Thyroid gland (tissue), 4 donors: ENCODE data around the gene FBXO3. TPM values are rescaled to one million over a fixed set of nuclear protein-coding genes. Genes with fewer than 3 reads are reported as not detected.

Experiments
- DNase-seq, 2 donors: peaks; one replicate each; pipeline ENCODE4 v3.0.0-alpha.2; 2019
- H3K27ac ChIP-seq, 3 donors: fragments of 200-600 bp; sonication (generic); 1 replicate in 2 of 3; 2 replicates in 1 of 3; pipeline ENCODE4 v1.5.1; 2016 to 2019; ENCODE audit warnings: mild to moderate bottlenecking in 1 of 3, moderate library complexity in 1 of 3
- H3K27me3 ChIP-seq: fragments of 200-600 bp; sonication (generic); one replicate; pipeline ENCODE4 v1.5.1; 2019
- H3K36me3 ChIP-seq, 2 donors: fragments of 200-600 bp; sonication (generic); one replicate each; pipeline ENCODE4 v1.5.1; 2016 to 2019
- H3K4me1 ChIP-seq, 2 donors: fragments of 200-600 bp; sonication (generic); one replicate each; pipeline ENCODE4 v1.5.1; 2017 to 2019
- H3K4me3 ChIP-seq, 3 donors: fragments of 200-600 bp; sonication (generic); replicated peaks in 1 of 3; 1 replicate in 2 of 3; 2 replicates in 1 of 3; pipeline ENCODE4 v1.5.1; 2016; ENCODE audit warnings: mild to moderate bottlenecking in 1 of 3
- H3K9me3 ChIP-seq: fragments of 200-600 bp; sonication (generic); one replicate; pipeline ENCODE4 v1.5.1; 2017
- CTCF ChIP-seq, 6 experiments: fragments of 200-600 bp in 3 of 6; fragments of 450-650 bp in 3 of 6; sonication (generic) in 3 of 6; IDR thresholded peaks; one replicate each; pipeline ENCODE4 v1.5.1; 2016 to 2019; ENCODE audit warnings: antibody characterized with exemption in 6 of 6, mild to moderate bottlenecking in 2 of 6, inconsistent platforms in 1 of 6, moderate library complexity in 1 of 6
- POLR2A ChIP-seq, 2 donors: fragments of 450-650 bp; IDR thresholded peaks; one replicate each; pipeline ENCODE4 v1.6.1; 2017; ENCODE audit warnings: antibody characterized with exemption in 2 of 2, mild to moderate bottlenecking in 2 of 2, moderate library complexity in 1 of 2
- WGBS, 2 donors: methylation state at CpG; one replicate each; pipeline ENCODE4 v1.1.5; 2017; 5-methylcytosine and 5-hydroxymethylcytosine counted together
- intact Hi-C: fragments of 100-400 bp; cut with DNase I; formaldehyde crosslinking; loops from one replicate; pipeline ENCODE4 v1.15.1; 2023
- total RNA-seq, 4 donors: library from RNA; depleted of rRNA; stranded (reverse); fragments of >200 nt; gene quantifications; one replicate each; pipeline ENCODE4 v1.2.3, GENCODE V29; 2016

FBXO3 gene
- total RNA-seq, 4 donors from 2014 or later = 55.8 to 82.0 (median 57.7) TPM

DNA sequence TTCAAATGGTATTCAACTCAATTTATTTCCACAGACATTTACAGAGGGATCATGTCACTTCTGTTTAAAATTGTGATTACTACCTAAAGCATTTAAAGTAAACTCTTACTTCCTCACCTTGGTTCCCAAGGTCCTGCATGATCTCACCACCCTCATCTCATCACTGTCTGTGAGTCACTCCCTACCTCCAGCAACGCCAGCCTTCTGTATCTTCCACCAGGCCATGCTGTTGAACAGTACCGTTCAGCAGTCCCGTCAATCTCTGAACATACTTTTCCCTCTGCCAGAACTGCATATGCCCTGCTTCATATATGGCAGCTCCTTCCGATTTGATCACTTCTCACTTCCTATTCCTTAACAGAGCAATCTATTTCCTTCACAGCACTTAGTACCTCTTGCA is 2.0 kb downstream of the FBXO3 start:
- 92 to 93% methylated on average over 4 of the region's 4 CpGs for WGBS, 2 donors
- Histone ChIP-seq H3K27ac (no peak overlapping the region), H3K9me3 (no peaks in the 10 kb centered on the region), H3K4me1 (peaks cover 0 to 23% of the 10 kb centered on the region in 2 donors), H3K36me3 (peaks cover 0 to 12% of the 10 kb centered on the region in 2 donors), H3K27me3 (no peaks in the 10 kb centered on the region), H3K4me3 (no peak overlapping the region)
- DNase-seq = no peak
- intact Hi-C loops = no loop called here
- no peak for TF ChIP-seq POLR2A (IDR thresholded peaks at IDR 0.05)
- TF ChIP-seq CTCF (IDR thresholded peaks at IDR 0.05) = no peak

DNA sequence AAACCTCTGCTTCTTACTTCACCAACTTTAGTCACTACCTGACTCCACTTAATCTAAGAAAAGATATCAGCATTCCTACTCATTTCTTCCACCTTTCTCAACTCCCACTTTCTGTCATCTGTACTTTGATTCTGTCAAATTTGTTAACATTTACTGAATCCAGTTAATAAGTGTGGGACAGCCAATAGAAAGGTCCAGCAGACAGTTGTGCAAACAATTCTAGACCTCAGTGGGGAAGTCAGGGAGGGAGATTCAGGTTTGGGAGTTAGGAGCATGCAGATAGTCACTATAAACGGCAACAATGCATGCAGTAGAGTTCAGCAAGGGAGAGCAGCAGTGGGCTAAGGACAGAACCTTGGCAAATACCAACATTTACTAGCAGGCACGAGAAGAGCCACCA is 4.1 kb downstream of the FBXO3 start:
- no peak for DNase-seq
- intact Hi-C loops = no loop called here
- peaks cover 0 to 19% of the 10 kb centered on the region in 2 donors for H3K4me1 ChIP-seq
- H3K27ac ChIP-seq = no peak overlapping the region
- H3K27me3 ChIP-seq = no peaks in the 10 kb centered on the region
- H3K9me3 ChIP-seq = no peaks in the 10 kb centered on the region
- no peak for TF ChIP-seq CTCF (IDR thresholded peaks at IDR 0.05)
- TF ChIP-seq POLR2A (IDR thresholded peaks at IDR 0.05) = no peak
- no peak overlapping the region for H3K4me3 ChIP-seq
- peaks cover 6 to 24% of the 10 kb centered on the region in 2 donors for H3K36me3 ChIP-seq
- WGBS, 2 donors = 73 to 84% methylated on average over 2 of the region's 2 CpGs

DNA sequence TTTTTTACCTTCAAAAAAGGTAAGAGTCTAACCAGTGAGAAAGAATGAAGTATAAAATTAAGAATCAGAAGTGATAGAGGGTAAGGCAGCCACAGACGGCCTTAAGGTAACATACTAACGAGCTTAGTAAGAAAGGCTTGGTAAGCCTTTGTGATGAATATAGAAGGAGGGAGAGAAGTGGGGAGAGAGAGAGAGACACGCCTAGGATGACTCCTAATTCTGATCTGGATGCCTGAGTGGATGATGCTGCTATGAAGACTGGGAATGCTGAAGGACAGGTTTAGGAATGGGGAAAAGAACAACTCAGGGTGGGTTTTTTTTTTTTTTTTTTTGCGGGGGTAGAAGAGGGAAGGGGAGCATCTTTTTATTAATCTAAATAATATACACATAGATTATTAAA is 4.8 kb downstream of the FBXO3 start:
- no peaks in the 10 kb centered on the region for H3K9me3 ChIP-seq
- TF ChIP-seq CTCF (IDR thresholded peaks at IDR 0.05) = no peak
- TF ChIP-seq POLR2A (IDR thresholded peaks at IDR 0.05) = no peak
- DNase-seq = no peak
- 90 to 92% methylated on average over 4 of the region's 4 CpGs for WGBS, 2 donors
- intact Hi-C loops = no loop called here
- H3K4me1 ChIP-seq = peaks cover 0 to 15% of the 10 kb centered on the region in 2 donors
- no peaks in the 10 kb centered on the region for H3K27me3 ChIP-seq
- H3K27ac ChIP-seq = no peak overlapping the region
- no peak overlapping the region for H3K4me3 ChIP-seq
- H3K36me3 ChIP-seq = peaks cover 13 to 27% of the 10 kb centered on the region in 2 donors

DNA sequence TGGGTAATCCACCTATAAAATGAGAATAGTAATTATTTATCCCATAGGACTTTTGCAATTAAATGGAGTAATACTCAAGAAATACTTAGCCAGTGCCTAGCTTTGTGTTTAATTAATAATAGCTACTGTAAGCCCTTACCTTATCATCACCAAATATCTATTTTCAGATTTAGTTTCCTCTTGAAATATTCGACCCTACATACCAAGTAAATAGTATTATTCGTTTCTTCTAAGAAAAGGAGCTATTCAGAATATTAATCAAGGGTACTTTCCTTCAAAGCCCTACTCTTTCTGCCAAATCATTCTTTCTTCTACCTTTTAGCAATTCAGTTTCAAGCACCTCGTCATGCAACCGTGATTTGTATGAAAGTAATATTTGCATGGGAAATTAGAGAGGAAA is 6.7 kb downstream of the FBXO3 start:
- intact Hi-C loops = no loop called here
- Histone ChIP-seq H3K4me1 (peaks cover 0 to 7% of the 10 kb centered on the region in 2 donors), H3K36me3 (peaks cover 18 to 34% of the 10 kb centered on the region in 2 donors), H3K27ac (no peak overlapping the region), H3K27me3 (no peaks in the 10 kb centered on the region), H3K4me3 (no peak overlapping the region), H3K9me3 (no peaks in the 10 kb centered on the region)
- no peak for TF ChIP-seq POLR2A (IDR thresholded peaks at IDR 0.05)
- TF ChIP-seq CTCF (IDR thresholded peaks at IDR 0.05) = no peak
- no peak for DNase-seq
- 87 to 92% methylated on average over 4 of the region's 4 CpGs for WGBS, 2 donors

- no peaks in the 10 kb centered on the region for H3K27me3 ChIP-seq
- intact Hi-C loops = no loop called here
- no peak overlapping the region for H3K27ac ChIP-seq
- no peak for DNase-seq
- WGBS, 2 donors = 96 to 99% methylated on average over 2 of the region's 2 CpGs
- peaks cover 18 to 34% of the 10 kb centered on the region in 2 donors for H3K36me3 ChIP-seq
- TF ChIP-seq CTCF (IDR thresholded peaks at IDR 0.05) (no peak), POLR2A (IDR thresholded peaks at IDR 0.05) (no peak)
- H3K4me3 ChIP-seq = no peak overlapping the region
- H3K9me3 ChIP-seq = no peaks in the 10 kb centered on the region
- H3K4me1 ChIP-seq = no peaks in the 10 kb centered on the region
Measured at GRCh38 chr11:33766085-33766484, 8.2 kb downstream of the FBXO3 start.
